HFF-Myc (cell line): Measurements from ENCODE around the gene EIF5B.

Experiments used
- DNase-seq: peaks from one replicate; pipeline ENCODE4 v3.0.0-alpha.2; 2011; ENCODE audit warnings: low read depth; ENCODE audit errors: extremely low read depth
- H3K4me3 ChIP-seq: replicated peaks from 2 replicates; pipeline ENCODE4 v1.5.1; 2011; ENCODE audit warnings: low read depth, mild to moderate bottlenecking, control low read depth, low read length
- CTCF ChIP-seq: IDR thresholded peaks from 2 replicates; pipeline ENCODE4 v1.5.1; 2012; ENCODE audit warnings: mild to moderate bottlenecking, low read depth, low read length, control low read depth; ENCODE audit errors: missing control alignments

Gene EIF5B

GRCh38 chr2:99399795-99400194, 62.6 kb downstream of the EIF5B start:
- no peak overlapping the region for H3K4me3 ChIP-seq
- TF ChIP-seq CTCF, result no peak
- no peak for DNase-seq

- DNase-seq, result no peak
- no peak overlapping the region for H3K4me3 ChIP-seq
- no peak for TF ChIP-seq CTCF
Measured at GRCh38 chr2:99401841-99402240, 64.7 kb downstream of the EIF5B start.

- no peak for TF ChIP-seq CTCF
- no peak overlapping the region for H3K4me3 ChIP-seq
- DNase-seq, result no peak
Measured at GRCh38 chr2:99403084-99403483, 65.9 kb downstream of the EIF5B start.

- no peak for TF ChIP-seq CTCF
- no peak for DNase-seq
- H3K4me3 ChIP-seq, result no peak overlapping the region
Measured at GRCh38 chr2:99403524-99403923, 66.3 kb downstream of the EIF5B start.

GRCh38 chr2:99404039-99404796, 67.0 kb downstream of the EIF5B start:
- no peak for DNase-seq
- H3K4me3 ChIP-seq, result no peak overlapping the region
- no peak for TF ChIP-seq CTCF

GRCh38 chr2:99404797-99405669, 67.8 kb downstream of the EIF5B start:
- TF ChIP-seq CTCF, result no peak
- DNase-seq, result no peak
- H3K4me3 ChIP-seq, result no peak overlapping the region
